ENCODE data around the gene PNLIPRP1.

PNLIPRP1 gene

GRCh38 chr10:116631871-116632295, 41.1 kb downstream of the PNLIPRP1 start:
- no peak for DNase-seq (ENCODE audit: low read depth)

GRCh38 chr10:116632596-116633215, 41.9 kb downstream of the PNLIPRP1 start:
- DNase-seq (ENCODE audit: low read depth): no peak

GRCh38 chr10:116633216-116633600, 42.4 kb downstream of the PNLIPRP1 start:
- DNase-seq (ENCODE audit: low read depth): no peak

- no peak for DNase-seq (ENCODE audit: low read depth)
Observed at GRCh38 chr10:116634126-116634975, 43.6 kb downstream of the PNLIPRP1 start.

- DNase-seq (ENCODE audit: low read depth): no peak
Observed at GRCh38 chr10:116636385-116636784, 45.6 kb downstream of the PNLIPRP1 start.

- no peak for DNase-seq (ENCODE audit: low read depth)
Observed at GRCh38 chr10:116636976-116637375, 46.2 kb downstream of the PNLIPRP1 start.

- DNase-seq (ENCODE audit: low read depth): no peak
Observed at GRCh38 chr10:116637830-116638229, 47.1 kb downstream of the PNLIPRP1 start.

- DNase-seq (ENCODE audit: low read depth): no peak
Observed at GRCh38 chr10:116646502-116646901, 55.7 kb downstream of the PNLIPRP1 start.

GRCh38 chr10:116648903-116649302, 58.1 kb downstream of the PNLIPRP1 start:
- no peak for DNase-seq (ENCODE audit: low read depth)

- no peak for DNase-seq (ENCODE audit: low read depth)
Observed at GRCh38 chr10:116653885-116654284, 63.1 kb downstream of the PNLIPRP1 start.

- no peak for DNase-seq (ENCODE audit: low read depth)
Observed at GRCh38 chr10:116654816-116655215, 64.1 kb downstream of the PNLIPRP1 start.

GRCh38 chr10:116655568-116655967, 64.8 kb downstream of the PNLIPRP1 start:
- DNase-seq (ENCODE audit: low read depth): no peak

GRCh38 chr10:116656044-116656443, 65.3 kb downstream of the PNLIPRP1 start:
- DNase-seq (ENCODE audit: low read depth): no peak

- DNase-seq (ENCODE audit: low read depth): no peak
Observed at GRCh38 chr10:116657863-116658551, 67.2 kb downstream of the PNLIPRP1 start.
